Spleen (tissue), 7 donors: ENCODE measurements around the gene PTGER4.
"Not testable (repeated sequence)": the region's sequence is repeated elsewhere in the genome, so short reads cannot be mapped to it uniquely, and the experiment has no call there.

Source experiments
- CTCF ChIP-seq, 11 experiments: fragments of 200-600 bp in 7 of 11; fragments of 450-650 bp in 4 of 11; sonication (generic) in 4 of 11; IDR thresholded peaks in 8 of 11; conservative IDR thresholded peaks in 3 of 11; 1 replicate in 7 of 11; 2 replicates in 4 of 11; pipeline versions ENCODE4 v1.4.0 to v1.8.0; 2016 to 2021; ENCODE audit warnings: antibody characterized with exemption in 11 of 11, inconsistent platforms in 4 of 11, mild to moderate bottlenecking in 1 of 11
- POLR2A ChIP-seq, 3 donors: fragments of 450-650 bp; IDR thresholded peaks; one replicate each; pipeline ENCODE4 v1.5.1; 2017; ENCODE audit warnings: antibody characterized with exemption in 3 of 3, mild to moderate bottlenecking in 1 of 3
- donor health status: DM: no; HTN: no; CAD: no; lungs with moderate emphysema.
- donor health status: DM: no; HTN: no; CAD: no.
- donor health status: DM: no; HTN: no; CAD: no.

GRCh38 chr5:40710575-40710974, 30.9 kb downstream of the PTGER4 start:
- not testable (repeated sequence) for TF ChIP-seq CTCF (IDR thresholded peaks at IDR 0.05 in 8 of 11, conservative IDR thresholded peaks at IDR 0.05 in 3 of 11); POLR2A (IDR thresholded peaks at IDR 0.05)
